ENCODE results near the gene JMJD8. TPM values are rescaled to one million over a fixed set of nuclear protein-coding genes. Genes with fewer than 3 reads are reported as not detected.

JMJD8 gene
- total and polyA plus RNA-seq, 10 of the 15 experiments (the other 5 are each of a cell fraction or from before 2014, with no cell fraction given) = 1.00 to 50.4 (median 30.7) TPM

DNA sequence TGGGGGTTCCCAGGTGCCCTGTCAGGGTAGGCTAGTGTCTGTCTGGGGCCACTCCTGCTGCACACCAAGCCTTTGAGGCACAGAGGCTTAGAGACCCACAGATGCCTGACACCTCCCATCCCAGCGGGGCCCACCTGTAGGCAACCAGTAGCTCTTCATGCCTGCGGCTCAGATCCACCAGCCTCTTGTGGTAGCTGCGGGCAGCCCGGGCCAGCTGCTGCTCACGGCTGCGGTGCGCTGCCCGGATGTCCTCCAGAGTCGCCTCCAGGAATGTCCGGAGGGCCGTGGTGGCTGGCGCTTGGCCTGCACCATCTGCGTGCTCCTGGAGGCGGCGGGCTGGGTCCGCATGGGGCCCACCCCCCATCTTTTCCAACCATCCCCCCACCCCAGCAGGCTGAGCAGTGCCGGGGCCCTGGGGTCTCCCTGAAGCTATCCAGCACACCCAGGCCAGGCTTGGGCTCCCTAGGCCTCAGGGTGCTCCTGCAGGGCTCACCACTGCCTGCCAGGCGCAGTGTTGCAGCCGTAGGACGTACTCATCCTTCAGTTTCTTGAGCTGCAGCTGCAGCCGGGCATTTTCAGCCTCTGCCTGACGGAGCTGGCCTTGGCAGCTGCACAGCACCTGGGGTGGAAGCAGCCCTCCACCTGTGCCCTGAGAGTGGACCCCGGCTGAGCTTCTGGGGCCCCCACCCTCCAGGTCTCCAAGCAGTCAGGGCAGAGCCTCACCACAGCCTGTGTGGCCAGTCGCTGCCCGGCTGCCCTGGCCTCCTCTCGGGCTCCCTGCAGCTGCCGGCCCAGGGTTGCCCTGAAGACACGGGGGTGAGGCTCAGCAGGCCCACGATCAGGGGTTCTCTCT is 40.3 kb upstream of the JMJD8 start (continued):
- TF ChIP-seq MEF2A (IDR thresholded peaks at IDR 0.05; ENCODE audit: insufficient read depth, low read depth, low read length) = no peak
- TF ChIP-seq, protein P1, sequence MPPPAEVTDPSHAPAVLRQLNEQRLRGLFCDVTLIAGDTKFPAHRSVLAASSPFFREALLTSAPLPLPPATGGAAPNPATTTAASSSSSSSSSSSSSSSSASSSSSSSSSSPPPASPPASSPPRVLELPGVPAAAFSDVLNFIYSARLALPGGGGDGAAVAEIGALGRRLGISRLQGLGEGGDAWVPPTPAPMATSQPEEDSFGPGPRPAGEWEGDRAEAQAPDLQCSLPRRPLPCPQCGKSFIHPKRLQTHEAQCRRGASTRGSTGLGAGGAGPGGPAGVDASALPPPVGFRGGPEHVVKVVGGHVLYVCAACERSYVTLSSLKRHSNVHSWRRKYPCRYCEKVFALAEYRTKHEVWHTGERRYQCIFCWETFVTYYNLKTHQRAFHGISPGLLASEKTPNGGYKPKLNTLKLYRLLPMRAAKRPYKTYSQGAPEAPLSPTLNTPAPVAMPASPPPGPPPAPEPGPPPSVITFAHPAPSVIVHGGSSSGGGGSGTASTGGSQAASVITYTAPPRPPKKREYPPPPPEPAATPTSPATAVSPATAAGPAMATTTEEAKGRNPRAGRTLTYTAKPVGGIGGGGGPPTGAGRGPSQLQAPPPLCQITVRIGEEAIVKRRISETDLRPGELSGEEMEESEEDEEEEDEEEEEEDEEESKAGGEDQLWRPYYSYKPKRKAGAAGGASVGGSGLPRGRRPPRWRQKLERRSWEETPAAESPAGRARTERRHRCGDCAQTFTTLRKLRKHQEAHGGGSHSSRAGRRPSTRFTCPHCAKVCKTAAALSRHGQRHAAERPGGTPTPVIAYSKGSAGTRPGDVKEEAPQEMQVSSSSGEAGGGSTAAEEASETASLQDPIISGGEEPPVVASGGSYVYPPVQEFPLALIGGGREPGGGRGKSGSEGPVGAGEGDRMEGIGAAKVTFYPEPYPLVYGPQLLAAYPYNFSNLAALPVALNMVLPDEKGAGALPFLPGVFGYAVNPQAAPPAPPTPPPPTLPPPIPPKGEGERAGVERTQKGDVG (CRISPR knock-in tag; IDR thresholded peaks at IDR 0.05) = no peak

DNA sequence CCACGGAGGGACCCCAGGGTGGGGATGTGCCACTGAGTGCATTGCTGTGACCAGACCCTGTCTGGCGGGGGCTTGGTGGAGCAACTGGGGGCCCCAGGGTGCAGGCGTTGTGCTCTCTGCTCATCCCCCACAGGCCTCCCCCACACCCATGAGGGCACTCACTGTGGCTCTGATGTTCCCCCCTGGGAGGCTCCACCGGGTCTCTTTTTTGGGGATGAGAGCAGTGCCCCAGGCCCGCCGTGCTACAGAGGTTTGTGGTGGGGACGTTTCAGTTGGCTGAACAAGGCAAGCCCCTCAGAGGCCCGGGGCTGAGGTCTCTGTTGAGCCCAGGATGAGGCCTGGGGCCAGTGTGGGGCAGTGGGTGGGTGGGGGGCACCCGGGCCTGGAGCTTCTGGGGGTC is 39.6 kb upstream of the JMJD8 start:
- no peak for ATAC-seq
- FAIRE-seq = no peak
- ChIA-PET SMC1A (ENCODE audit: uncharacterized antibody, unreplicated experiment) (no interaction called here), RAD21 (ENCODE audit: unreplicated experiment) (interaction anchor here (2.3 kb wide), 1 partner anchor 12 kb away, joined by 6 read pairs; no protein-coding TSS in a partner anchor), CTCF (interaction anchor here (1.4 to 1.7 kb wide), 2 partner anchors 11 to 62 kb away, joined by 3 to 5 read pairs; no protein-coding TSS in a partner anchor), POLR2A (interaction anchor here (0.5 to 6.3 kb wide), 3 partner anchors 12 to 156 kb away, joined by 3 to 60 read pairs (median 3); partner anchors contain the start of gene CIAO3)
- peaks cover 23% of the 10 kb centered on the region for H3K4me1 ChIP-seq (ENCODE audit: control insufficient read depth, insufficient read depth, low read length)
- intact Hi-C loops (cut with micrococcal nuclease; ENCODE audit: unreplicated experiment) = no loop called here
- no peak overlapping the region for H3K4me2 ChIP-seq (ENCODE audit: control insufficient read depth, insufficient read depth)
- no peak overlapping the region for H3K9ac ChIP-seq (ENCODE audit: control insufficient read depth, insufficient read depth, low read length)
- no peaks in the 10 kb centered on the region; the same call in none of the 2 replicates for H3K79me2 ChIP-seq (ENCODE audit: control insufficient read depth, insufficient read depth, low read length)
- no TSS peak for BruUV-seq (replicated peaks)
- H4K20me1 ChIP-seq (ENCODE audit: control insufficient read depth, insufficient read depth) = no peaks in the 10 kb centered on the region
- WGBS (ENCODE audit: insufficient coverage, insufficient replicate concordance, low lambda C conversion rate, missing lambda C conversion rate) = 35% methylated on average over 9 of the region's 9 CpGs
- no peak overlapping the region for H3K27ac ChIP-seq (ENCODE audit: control insufficient read depth, insufficient read depth)
- in situ Hi-C loops (cut with MboI) = no loop called here
- DNase-seq (ENCODE audit: low read depth, low spot score) = no peak
- H3K27me3 ChIP-seq (replicated peaks in 1 of 2; ENCODE audit: control insufficient read depth in 2 of 2, insufficient read depth in 2 of 2, low read length in 1 of 2) = no peaks in the 10 kb centered on the region
- H2AFZ ChIP-seq (ENCODE audit: control insufficient read depth, low read depth, low read length) = no peak overlapping the region
- no peak overlapping the region for H3K4me3 ChIP-seq
- H3K9me3 ChIP-seq (replicated peaks; ENCODE audit: control insufficient read depth, insufficient read depth, low read length) = no peaks in the 10 kb centered on the region
- H3K36me3 ChIP-seq (ENCODE audit: control insufficient read depth in 2 of 2, insufficient read depth in 2 of 2, low read length in 1 of 2) = no peaks in the 10 kb centered on the region
- TF ChIP-seq SRF (IDR thresholded peaks at IDR 0.05; ENCODE audit: low read depth in 2 of 2, low read length in 2 of 2) (no peak), TCF12 (IDR thresholded peaks at IDR 0.05; ENCODE audit: low read depth, low read length) (no peak), KAT2A (conservative IDR thresholded peaks at IDR 0.05; ENCODE audit: control insufficient read depth, low read depth, low read length) (no peak), NR2C1 (IDR thresholded peaks at IDR 0.05) (no peak), EP300 (IDR thresholded peaks at IDR 0.05; ENCODE audit: borderline replicate concordance in 1 of 2, control insufficient read depth in 1 of 2, low read depth in 2 of 2, low read length in 2 of 2) (no peak), RUNX3 (IDR thresholded peaks at IDR 0.05; ENCODE audit: low read length) (no peak)
- TF ChIP-seq, protein P2, sequence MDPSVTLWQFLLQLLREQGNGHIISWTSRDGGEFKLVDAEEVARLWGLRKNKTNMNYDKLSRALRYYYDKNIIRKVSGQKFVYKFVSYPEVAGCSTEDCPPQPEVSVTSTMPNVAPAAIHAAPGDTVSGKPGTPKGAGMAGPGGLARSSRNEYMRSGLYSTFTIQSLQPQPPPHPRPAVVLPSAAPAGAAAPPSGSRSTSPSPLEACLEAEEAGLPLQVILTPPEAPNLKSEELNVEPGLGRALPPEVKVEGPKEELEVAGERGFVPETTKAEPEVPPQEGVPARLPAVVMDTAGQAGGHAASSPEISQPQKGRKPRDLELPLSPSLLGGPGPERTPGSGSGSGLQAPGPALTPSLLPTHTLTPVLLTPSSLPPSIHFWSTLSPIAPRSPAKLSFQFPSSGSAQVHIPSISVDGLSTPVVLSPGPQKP (IDR thresholded peaks at IDR 0.05; ENCODE audit: low read depth, low read length) = no peak
- TF ChIP-seq, protein P3, sequence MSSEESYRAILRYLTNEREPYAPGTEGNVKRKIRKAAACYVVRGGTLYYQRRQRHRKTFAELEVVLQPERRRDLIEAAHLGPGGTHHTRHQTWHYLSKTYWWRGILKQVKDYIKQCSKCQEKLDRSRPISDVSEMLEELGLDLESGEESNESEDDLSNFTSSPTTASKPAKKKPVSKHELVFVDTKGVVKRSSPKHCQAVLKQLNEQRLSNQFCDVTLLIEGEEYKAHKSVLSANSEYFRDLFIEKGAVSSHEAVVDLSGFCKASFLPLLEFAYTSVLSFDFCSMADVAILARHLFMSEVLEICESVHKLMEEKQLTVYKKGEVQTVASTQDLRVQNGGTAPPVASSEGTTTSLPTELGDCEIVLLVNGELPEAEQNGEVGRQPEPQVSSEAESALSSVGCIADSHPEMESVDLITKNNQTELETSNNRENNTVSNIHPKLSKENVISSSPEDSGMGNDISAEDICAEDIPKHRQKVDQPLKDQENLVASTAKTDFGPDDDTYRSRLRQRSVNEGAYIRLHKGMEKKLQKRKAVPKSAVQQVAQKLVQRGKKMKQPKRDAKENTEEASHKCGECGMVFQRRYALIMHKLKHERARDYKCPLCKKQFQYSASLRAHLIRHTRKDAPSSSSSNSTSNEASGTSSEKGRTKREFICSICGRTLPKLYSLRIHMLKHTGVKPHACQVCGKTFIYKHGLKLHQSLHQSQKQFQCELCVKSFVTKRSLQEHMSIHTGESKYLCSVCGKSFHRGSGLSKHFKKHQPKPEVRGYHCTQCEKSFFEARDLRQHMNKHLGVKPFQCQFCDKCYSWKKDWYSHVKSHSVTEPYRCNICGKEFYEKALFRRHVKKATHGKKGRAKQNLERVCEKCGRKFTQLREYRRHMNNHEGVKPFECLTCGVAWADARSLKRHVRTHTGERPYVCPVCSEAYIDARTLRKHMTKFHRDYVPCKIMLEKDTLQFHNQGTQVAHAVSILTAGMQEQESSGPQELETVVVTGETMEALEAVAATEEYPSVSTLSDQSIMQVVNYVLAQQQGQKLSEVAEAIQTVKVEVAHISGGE (CRISPR knock-in tag; IDR thresholded peaks at IDR 0.05) = no peak
